GM18498 (cell line): ENCODE measurements around the gene PDE10A.

ENCODE experiments used
- ATAC-seq: cut with Tn5 transposase; IDR thresholded peaks from one replicate; pipeline ENCODE4 v1.9.1; 2021; ENCODE audit warnings: mild to moderate bottlenecking, moderate library complexity; ENCODE audit not compliant: unreplicated experiment

PDE10A gene

GRCh38 chr6:165426892-165427291 lies 236.1 kb downstream of the PDE10A start:
- ATAC-seq, result no peak

- ATAC-seq, result no peak
Measured at GRCh38 chr6:165422192-165422591, 240.8 kb downstream of the PDE10A start.

- ATAC-seq, result no peak
Measured at GRCh38 chr6:165417278-165417865, 245.7 kb downstream of the PDE10A start.

GRCh38 chr6:165404697-165405096 lies 258.3 kb downstream of the PDE10A start:
- no peak for ATAC-seq

GRCh38 chr6:165404296-165404695 lies 258.7 kb downstream of the PDE10A start:
- ATAC-seq, result no peak

GRCh38 chr6:165403006-165403595 lies 259.9 kb downstream of the PDE10A start:
- ATAC-seq, result no peak

GRCh38 chr6:165401092-165401491 lies 261.9 kb downstream of the PDE10A start:
- no peak for ATAC-seq

- no peak for ATAC-seq
Measured at GRCh38 chr6:165390475-165390874, 272.6 kb downstream of the PDE10A start.

- ATAC-seq, result no peak
Measured at GRCh38 chr6:165389534-165389933, 273.5 kb downstream of the PDE10A start.

- no peak for ATAC-seq
Measured at GRCh38 chr6:165383323-165383722, 279.7 kb downstream of the PDE10A start.

- no peak for ATAC-seq
Measured at GRCh38 chr6:165376100-165376499, 286.9 kb downstream of the PDE10A start.

GRCh38 chr6:165365371-165365770 lies 297.7 kb downstream of the PDE10A start:
- no peak for ATAC-seq

GRCh38 chr6:165345700-165346099 lies 317.3 kb downstream of the PDE10A start:
- ATAC-seq, result no peak

- ATAC-seq, result no peak
Measured at GRCh38 chr6:165340532-165340931, 322.5 kb downstream of the PDE10A start.

- ATAC-seq, result no peak
Measured at GRCh38 chr6:165325609-165326008, 337.4 kb downstream of the PDE10A start.

GRCh38 chr6:165321555-165322145 lies 341.4 kb downstream of the PDE10A start:
- no peak for ATAC-seq

GRCh38 chr6:165321150-165321549 lies 341.9 kb downstream of the PDE10A start:
- ATAC-seq, result no peak

GRCh38 chr6:165317723-165318122 lies 345.3 kb downstream of the PDE10A start:
- ATAC-seq, result no peak

- ATAC-seq, result no peak
Measured at GRCh38 chr6:165308926-165309731, 353.9 kb downstream of the PDE10A start, which contains the start of gene C6orf118. Gene C6orf118 (minus strand): TSS chr6:165309605. CDS start chr6:165309586, 19 bp downstream.

GRCh38 chr6:165306955-165307354 lies 356.1 kb downstream of the PDE10A start:
- no peak for ATAC-seq

- ATAC-seq, result no peak
Measured at GRCh38 chr6:165301372-165302246, 361.4 kb downstream of the PDE10A start.
